H7 (cell line): ENCODE results near the gene ALAS1. TPM values are rescaled to one million over a fixed set of nuclear protein-coding genes. Genes with fewer than 3 reads are reported as not detected.
A peak's percentile ranks its signal among the peaks of the same experiment; 100 is the strongest.
"Not testable (repeated sequence)": the region's sequence is repeated elsewhere in the genome, so short reads cannot be mapped to it uniquely, and the experiment has no call there.

Experiments used
- DNase-seq: peaks from one replicate; pipeline ENCODE4 v3.0.0; 2012
- H3K27me3 ChIP-seq: 2 replicates; pipeline ENCODE4 v1.6.0; 2011; ENCODE audit warnings: mild to moderate bottlenecking, low read length; ENCODE audit not compliant: control insufficient read depth, insufficient read depth
- H3K36me3 ChIP-seq: replicated peaks from 2 replicates; pipeline ENCODE4 v1.5.1; 2011; ENCODE audit warnings: low read length; ENCODE audit not compliant: control insufficient read depth, insufficient read depth
- H3K4me3 ChIP-seq: 2 replicates; pipeline ENCODE4 v1.5.1; 2011; ENCODE audit warnings: low read depth, mild to moderate bottlenecking, control low read depth, low read length, moderate library complexity; ENCODE audit not compliant: insufficient read depth
- total RNA-seq: library from RNA; depleted of rRNA; stranded (reverse); fragments of >200 nt; shearing (Covaris generic); gene quantifications from 2 replicates; pipeline ENCODE4 v1.2.3, GENCODE V29; 2014; rRNA removed

ALAS1 gene
- total RNA-seq = 63.8 and 86.9 TPM in 2 replicates

DNA sequence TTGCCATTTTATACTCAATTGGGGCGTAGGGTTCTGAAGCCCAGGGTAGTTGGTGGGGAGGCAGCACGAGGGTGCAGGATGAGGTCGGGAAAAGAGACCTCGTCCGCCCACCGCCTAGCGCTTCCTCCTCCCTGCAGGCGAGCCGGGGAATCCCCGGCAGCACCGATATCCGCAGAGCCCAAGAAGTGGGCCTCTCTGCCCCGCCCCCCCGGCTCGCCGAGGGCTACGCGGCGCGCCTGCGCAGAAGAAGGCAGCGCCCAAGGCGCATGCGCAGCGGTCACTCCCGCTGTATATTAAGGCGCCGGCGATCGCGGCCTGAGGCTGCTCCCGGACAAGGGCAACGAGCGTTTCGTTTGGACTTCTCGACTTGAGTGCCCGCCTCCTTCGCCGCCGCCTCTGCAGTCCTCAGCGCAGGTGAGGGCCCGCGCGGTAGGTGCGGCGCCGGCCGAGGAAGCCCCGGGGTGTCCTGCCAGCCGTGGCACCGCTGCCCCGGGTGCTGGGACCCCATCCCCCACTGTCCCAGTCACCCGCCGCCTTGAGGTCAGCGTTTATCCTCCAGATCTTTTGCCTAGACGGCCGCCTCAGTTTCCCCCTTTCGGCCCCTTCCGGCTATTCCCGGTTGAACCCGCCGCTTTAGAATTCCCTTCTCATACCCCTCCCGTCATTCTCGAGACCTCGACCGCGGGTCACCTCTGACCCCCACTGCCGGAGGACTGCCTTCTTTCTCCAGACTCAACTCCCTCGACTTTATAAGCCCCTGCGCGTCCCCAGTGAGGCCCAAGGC lies at the start of gene ALAS1:
ALAS1 (plus strand) TSS at position 319 of the 784 bp plus-strand sequence. CDS start 1,082 bp downstream, outside the sequence.
- H3K4me3 ChIP-seq = peak within 1 kb of the TSS; percentile 92
- peak; percentile 99 for DNase-seq
- H3K27me3 ChIP-seq = no peaks in the 10 kb centered on the region
- H3K36me3 ChIP-seq = peaks cover 12% of the 10 kb centered on the region

DNA sequence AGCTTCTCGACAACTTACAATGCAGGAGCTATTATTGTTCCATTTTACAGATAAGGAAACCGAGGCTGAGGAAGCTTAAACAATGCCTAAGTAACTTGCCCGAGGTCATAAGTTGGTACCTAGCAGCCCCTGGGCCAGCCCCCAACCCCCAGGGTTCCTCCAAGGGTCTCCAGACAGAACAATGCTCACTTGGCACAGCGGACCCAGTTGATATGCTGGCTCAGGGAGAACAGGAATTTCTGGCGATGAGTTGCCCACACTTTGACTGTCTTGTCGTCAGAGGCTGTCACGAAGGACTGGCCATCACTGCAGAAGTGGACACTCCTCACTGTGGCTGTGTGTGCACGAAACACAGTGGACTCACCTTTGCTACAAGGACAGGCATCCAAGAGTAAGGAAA lies 48.9 kb upstream of the ALAS1 start:
- no peak for DNase-seq

DNA sequence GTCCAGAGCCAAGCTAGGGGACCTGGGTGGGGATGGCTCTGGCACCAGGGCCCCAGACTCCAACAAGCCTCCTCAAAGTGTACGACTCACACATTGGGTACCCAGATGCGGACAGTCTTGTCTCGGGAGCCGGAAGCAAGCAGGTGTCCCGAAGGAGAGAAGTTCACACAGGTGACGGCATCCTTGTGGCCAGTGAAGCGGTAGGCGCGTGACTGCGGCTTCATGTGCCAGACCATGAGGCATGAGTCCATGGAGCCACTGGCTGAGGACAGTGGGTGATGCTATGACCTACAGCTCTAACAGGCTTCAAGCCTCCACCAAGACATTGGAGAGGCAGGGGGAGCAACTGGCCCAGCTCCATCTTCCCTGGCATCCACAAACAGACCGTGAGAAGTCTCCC lies 48.2 kb upstream of the ALAS1 start:
- no peak overlapping the region for H3K4me3 ChIP-seq
- peaks cover 39% of the 10 kb centered on the region for H3K36me3 ChIP-seq
- H3K27me3 ChIP-seq = no peaks in the 10 kb centered on the region
- no peak for DNase-seq

More for the DNA sequence above, 48.9 kb upstream of the ALAS1 start:
- Histone ChIP-seq H3K4me3 (no peak overlapping the region), H3K27me3 (no peaks in the 10 kb centered on the region), H3K36me3 (peaks cover 41% of the 10 kb centered on the region)

DNA sequence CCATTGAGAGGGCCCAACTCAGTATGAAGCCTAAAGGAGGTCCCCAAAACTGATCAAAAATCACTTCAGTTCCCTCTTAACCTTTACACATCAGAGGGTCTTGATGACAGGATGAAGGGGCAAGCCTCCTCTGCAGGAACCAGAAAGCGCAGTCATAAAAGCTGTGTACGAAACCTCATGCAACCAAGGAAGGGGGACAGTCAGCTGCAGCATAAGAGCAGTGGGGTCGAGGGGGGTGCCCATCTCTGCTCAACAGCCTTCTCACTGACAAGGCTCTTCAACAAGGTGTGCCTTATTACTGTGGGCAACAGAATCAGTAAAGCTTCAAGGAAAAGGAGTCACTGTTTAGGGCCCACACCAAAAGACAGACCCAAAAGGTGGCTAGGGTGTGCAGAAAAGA lies 47.6 kb upstream of the ALAS1 start:
- Histone ChIP-seq H3K36me3 (peaks cover 36% of the 10 kb centered on the region), H3K27me3 (no peaks in the 10 kb centered on the region), H3K4me3 (no peak overlapping the region)
- DNase-seq = no peak

DNA sequence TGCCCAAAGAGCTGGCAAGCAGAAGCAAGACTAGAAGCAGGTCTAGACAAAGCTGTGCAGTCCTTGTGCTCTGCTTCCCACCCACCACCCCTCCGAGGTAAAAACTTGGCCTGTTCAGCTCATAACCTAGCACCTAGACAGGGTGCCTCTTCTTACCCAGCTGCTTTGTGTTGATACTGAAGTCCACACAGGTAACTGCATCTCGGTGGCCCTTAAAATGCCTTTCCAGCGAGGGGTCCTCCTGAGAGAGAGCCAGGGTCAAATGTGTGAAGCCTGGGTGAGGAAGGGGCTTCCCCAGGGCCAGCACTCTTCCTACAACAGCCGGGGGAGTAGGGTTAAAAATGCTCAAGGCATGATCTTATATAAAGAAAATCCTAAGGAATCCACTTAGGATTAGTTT lies 47.1 kb upstream of the ALAS1 start:
- no peaks in the 10 kb centered on the region for H3K27me3 ChIP-seq
- no peak for DNase-seq
- peaks cover 34% of the 10 kb centered on the region for H3K36me3 ChIP-seq
- no peak overlapping the region for H3K4me3 ChIP-seq

DNA sequence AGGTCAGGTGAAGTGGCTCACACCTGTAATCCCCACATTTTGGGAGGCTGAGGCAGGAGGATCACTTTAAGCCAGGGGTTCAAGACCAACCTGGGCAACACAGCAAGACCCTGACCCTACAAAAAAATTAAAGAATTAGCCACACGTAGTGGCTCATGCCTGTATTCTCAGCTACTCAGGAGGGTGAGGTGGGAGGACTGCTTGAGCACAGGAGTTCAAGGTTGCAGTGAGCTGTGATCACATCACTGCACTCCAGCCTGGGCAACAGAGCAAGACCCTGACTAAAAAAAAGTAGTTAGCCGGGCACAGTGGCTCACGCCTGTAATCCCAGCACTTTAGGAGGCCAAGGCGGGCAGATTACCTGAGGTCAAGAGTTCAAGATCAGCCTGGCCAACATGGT lies 46.0 kb upstream of the ALAS1 start:
- not testable (repeated sequence) for H3K27me3 ChIP-seq, DNase-seq, H3K4me3 ChIP-seq
- H3K36me3 ChIP-seq = peaks cover 28% of the 10 kb centered on the region

DNA sequence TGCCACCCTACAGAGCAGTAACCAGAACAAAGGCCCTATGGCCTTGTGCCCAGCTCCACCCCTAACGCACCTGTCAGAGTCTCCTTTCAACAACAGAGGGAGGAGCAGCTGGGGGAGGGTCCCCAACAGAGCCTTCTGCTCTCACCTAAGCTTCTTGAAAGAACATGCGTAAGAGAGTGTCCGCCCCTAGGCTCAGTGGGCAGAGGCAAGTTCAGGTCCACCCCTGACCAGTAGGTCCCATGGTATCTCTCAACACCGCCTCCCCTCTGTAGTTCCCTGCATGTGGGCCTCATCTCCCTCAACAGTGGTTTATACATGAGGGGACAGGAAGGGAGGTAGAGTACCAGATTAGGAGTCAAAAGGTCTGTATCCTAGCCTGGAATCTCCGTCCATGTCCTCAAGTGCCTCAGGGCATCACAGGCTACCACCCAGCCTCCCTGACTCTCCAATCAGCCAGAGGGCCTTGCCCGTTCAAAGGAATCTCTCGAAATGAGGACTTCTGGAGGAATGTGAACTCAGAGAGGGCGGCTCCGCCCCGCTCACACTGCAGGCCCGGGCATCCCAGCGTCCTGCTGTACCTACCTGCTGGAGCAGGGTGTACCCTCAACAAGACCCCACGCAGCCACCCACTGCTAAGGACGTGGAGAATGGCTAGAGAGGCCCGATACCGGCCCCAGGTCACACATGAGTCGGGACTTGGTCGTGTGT lies 44.4 kb upstream of the ALAS1 start:
- Histone ChIP-seq H3K27me3 (no peaks in the 10 kb centered on the region), H3K4me3 (peak overlapping the region; percentile 92), H3K36me3 (peaks cover 19% of the 10 kb centered on the region)
- DNase-seq = peak; percentile 77

DNA sequence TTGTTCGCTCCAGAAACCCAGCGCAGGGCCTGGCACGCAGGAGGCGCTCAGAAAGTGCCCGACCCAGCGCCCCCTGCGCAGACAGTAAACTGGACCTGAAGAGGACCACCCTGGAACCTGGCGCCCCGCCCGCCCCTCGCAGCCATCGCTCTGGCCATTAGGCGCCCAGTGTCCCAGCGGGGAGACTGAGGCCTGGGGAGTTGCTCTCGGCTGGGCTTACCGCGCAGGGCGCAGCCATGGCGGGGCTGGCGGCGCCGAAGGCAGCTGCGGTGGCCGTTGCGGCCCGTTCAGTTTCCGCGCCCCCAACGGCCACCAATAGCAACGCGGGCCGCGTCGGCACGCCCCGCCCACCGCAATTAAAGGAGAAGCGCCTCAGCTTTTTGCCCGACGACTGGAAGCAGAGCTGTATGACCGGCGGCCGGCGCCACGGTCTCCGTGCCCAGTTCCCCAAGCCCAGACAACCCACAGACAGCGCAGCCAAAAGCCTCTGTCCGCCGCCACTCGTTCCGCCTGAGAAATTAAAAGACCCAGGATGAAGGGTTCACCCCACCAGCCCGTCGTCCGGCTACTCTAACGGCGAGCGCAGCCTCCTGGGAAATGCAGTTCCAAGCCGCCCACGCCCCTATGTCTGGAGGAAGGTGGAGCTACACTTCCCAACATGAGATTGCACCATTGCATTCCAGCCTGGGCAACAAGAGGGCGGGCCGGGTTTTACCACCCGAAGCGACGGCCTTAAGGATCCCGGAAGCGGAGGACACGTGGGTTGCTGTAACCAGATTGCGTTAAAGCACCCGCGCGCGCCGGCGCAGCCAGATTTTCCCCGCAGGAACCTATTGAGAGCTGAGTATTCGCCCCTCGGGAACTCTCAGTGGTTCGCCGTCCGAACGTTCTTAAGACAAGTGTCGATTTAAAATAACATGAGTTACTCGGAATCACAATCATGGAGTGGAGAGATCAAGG lies 43.5 kb upstream of the ALAS1 start, which contains the start of gene POC1A:
POC1A (minus strand) TSS at position 289 of the 960 bp plus-strand sequence; CDS start at position 238, 51 bp downstream.
- peak; percentile 96 for DNase-seq
- Histone ChIP-seq H3K27me3 (no peaks in the 10 kb centered on the region), H3K36me3 (peaks cover 11% of the 10 kb centered on the region), H3K4me3 (peak within 1 kb of the TSS; percentile 92)

DNA sequence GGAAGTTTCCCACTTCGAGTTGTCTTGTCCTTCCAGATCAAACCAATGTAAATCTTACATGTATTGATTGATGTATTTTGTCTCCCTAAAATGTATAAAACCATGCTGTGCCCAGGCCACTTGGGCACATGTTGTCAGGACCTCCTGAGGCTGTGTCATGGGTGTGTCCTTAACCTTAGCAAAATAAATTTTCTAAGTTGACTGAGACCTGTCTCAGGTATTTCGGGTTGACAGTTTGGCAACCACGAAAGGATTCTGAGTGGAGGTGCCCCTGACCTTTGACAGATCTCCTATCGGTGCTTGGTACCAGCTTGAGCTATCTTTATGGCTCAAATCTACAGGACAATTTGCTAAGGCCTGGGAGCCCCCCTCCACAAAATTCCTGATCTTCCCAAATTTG lies 42.0 kb upstream of the ALAS1 start:
- DNase-seq = no peak
- Histone ChIP-seq H3K27me3 (no peaks in the 10 kb centered on the region), H3K36me3 (no peaks in the 10 kb centered on the region; the same call in 1 of the 2 replicates), H3K4me3 (no peak overlapping the region)

DNA sequence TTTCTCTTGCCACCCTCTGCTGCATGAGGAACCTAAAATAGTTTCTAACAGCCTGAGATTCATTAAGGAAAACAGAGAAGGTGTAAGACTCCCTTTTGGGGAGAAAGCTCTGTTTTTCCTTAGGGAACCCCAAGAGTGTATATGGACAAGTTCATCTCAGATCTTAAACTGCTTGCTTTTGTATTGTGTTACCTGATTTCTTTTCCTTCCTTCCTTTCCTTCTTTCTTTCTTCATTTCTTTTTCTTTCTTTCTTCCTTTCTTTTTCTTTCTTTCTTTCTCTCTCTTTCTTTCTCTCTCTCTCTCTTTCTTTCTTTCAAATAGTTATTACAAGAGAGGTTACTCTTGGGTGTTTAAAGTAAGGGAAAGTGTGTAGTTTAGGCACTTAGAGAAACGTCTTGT lies 38.5 kb upstream of the ALAS1 start:
- Histone ChIP-seq H3K36me3 (no peaks in the 10 kb centered on the region), H3K27me3 (no peaks in the 10 kb centered on the region), H3K4me3 (no peak overlapping the region)

DNA sequence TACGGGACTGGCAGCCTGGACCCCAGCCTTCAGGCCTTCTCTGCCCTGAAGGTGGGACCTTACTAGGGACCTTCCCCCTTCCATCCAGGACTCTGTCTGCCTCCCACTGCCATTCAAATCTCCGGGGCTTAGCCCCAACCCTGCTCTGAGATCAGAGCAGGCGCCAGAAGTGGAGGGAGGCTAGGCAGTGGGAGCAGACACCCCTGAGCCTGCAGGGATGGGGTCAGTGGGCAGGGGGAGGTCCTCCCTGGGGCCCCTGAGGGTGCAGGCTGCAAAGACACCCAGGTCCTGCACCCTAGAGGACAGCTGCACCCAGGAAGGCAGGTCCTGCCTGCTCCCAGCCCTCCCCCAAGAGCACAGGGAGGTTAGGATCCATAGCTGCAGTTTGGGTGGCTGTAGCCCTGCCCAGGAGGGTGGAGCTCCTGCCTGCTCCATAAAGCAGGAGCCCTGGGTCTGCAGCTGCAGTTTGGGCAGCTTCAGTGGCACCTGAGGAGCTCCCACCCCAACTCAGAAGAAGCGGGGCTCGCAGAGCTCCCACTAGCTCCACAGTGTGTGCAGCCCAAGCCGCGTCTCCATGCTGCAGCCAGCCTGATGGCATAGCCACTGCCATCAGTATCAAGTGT lies 35.6 kb upstream of the ALAS1 start:
- H3K27me3 ChIP-seq = no peaks in the 10 kb centered on the region
- no peak for DNase-seq
- no peak overlapping the region for H3K4me3 ChIP-seq
- no peaks in the 10 kb centered on the region for H3K36me3 ChIP-seq

More for the DNA sequence above, 38.5 kb upstream of the ALAS1 start:
- no peak for DNase-seq

DNA sequence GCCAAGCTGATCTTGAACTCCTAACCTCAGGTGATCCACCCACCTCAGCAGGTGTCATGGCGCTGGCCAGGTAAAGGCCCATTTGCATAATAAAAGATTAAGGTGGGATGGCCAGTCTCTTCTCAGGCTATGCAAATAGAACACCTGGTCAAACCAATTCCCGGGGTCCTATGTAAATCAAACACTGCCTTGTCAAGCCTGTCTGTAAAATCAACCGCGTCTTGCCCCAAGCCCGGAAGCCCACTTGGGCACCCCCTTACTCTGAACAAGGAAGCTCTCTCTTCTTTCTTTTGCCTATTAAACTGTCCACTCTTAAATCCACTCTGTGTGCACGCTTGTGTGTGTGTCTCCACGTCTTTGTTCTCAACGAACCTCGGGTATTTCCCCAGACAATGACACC lies 30.7 kb upstream of the ALAS1 start:
- peak; percentile 80 for DNase-seq
- H3K36me3 ChIP-seq = no peaks in the 10 kb centered on the region
- no peaks in the 10 kb centered on the region for H3K27me3 ChIP-seq
- H3K4me3 ChIP-seq = no peak overlapping the region

DNA sequence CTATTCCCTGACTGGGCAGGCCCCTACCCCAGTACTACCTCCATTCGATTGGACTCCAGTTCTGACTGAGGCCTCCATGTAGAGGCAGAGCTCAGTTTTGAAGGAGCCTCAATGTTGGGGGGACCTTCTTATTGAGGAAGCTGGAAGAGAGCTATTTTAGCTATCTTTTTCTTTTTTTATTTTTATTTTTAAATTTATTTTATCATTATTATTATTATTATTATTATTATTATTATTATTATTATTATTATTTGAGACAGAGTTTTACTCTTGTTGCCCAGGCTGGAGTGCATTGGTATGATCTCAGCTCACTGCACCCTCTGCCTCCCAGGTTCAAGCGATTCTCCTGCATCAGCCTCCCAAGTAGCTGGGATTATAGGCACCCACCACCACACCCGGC lies 27.7 kb upstream of the ALAS1 start:
- not testable (repeated sequence) for H3K36me3 ChIP-seq, H3K27me3 ChIP-seq, H3K4me3 ChIP-seq, DNase-seq
